SU-DHL-6 (cell line): ENCODE measurements around the gene EXOC5.

Experiments used
- EZH2phosphoT487 ChIP-seq: fragments of 200-600 bp; sonication (generic), shearing (Covaris generic); conservative IDR thresholded peaks from 2 replicates; pipeline ENCODE4 v1.6.1; 2018; ENCODE audit warnings: mild to moderate bottlenecking, antibody characterized with exemption, low read length, moderate library complexity, mixed read lengths
- TF ChIP-seq, protein P1 (sequence below): fragments of 200-600 bp; sonication (generic); IDR thresholded peaks from one replicate; pipeline ENCODE4 v1.5.1; 2017; ENCODE audit warnings: antibody characterized with exemption, mild to moderate bottlenecking, low read length, moderate library complexity; ENCODE audit not compliant: insufficient read depth, poor library complexity, severe bottlenecking

DNA sequence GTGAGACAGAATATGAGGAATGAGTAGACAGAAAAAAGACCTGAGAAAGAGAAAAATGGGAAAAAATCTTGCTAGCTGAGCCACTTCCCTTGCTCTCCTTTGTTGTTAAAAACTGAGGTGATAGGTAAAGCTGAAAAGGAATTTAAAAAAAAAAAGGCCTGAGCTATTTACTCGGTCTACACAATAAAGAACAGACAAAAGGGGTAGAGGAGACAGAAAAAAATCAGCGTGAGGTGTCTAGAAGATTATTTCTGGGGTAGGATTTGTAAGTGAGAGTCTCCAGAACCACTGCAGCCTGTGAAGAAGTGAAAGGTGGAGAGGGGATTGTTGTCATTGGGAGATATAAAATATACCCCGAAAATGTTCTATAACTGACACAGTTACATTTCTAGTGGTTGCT, 98.8 kb downstream of the EXOC5 start:
- TF ChIP-seq, protein P1, sequence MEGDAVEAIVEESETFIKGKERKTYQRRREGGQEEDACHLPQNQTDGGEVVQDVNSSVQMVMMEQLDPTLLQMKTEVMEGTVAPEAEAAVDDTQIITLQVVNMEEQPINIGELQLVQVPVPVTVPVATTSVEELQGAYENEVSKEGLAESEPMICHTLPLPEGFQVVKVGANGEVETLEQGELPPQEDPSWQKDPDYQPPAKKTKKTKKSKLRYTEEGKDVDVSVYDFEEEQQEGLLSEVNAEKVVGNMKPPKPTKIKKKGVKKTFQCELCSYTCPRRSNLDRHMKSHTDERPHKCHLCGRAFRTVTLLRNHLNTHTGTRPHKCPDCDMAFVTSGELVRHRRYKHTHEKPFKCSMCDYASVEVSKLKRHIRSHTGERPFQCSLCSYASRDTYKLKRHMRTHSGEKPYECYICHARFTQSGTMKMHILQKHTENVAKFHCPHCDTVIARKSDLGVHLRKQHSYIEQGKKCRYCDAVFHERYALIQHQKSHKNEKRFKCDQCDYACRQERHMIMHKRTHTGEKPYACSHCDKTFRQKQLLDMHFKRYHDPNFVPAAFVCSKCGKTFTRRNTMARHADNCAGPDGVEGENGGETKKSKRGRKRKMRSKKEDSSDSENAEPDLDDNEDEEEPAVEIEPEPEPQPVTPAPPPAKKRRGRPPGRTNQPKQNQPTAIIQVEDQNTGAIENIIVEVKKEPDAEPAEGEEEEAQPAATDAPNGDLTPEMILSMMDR, result no peak
- no peak for TF ChIP-seq EZH2phosphoT487
